A549 treated with DMSO at 1 μM for 4 hours (cell line): ENCODE measurements around the gene PAQR4. TPM values are rescaled to one million over a fixed set of nuclear protein-coding genes. Genes with fewer than 3 reads are reported as not detected.

Experiments used
- total RNA-seq: library from RNA; stranded (reverse); fragments of 200-300 nt; extraction: Qiagen RNA extraction; gene quantifications from 5 replicates; pipeline ENCODE4 v1.2.3, GENCODE V29; 2022; ENCODE audit warnings: low read depth

Gene PAQR4
- 34.1 to 44.1 TPM (median 38.0 TPM) in 5 replicates for total RNA-seq

DNA sequence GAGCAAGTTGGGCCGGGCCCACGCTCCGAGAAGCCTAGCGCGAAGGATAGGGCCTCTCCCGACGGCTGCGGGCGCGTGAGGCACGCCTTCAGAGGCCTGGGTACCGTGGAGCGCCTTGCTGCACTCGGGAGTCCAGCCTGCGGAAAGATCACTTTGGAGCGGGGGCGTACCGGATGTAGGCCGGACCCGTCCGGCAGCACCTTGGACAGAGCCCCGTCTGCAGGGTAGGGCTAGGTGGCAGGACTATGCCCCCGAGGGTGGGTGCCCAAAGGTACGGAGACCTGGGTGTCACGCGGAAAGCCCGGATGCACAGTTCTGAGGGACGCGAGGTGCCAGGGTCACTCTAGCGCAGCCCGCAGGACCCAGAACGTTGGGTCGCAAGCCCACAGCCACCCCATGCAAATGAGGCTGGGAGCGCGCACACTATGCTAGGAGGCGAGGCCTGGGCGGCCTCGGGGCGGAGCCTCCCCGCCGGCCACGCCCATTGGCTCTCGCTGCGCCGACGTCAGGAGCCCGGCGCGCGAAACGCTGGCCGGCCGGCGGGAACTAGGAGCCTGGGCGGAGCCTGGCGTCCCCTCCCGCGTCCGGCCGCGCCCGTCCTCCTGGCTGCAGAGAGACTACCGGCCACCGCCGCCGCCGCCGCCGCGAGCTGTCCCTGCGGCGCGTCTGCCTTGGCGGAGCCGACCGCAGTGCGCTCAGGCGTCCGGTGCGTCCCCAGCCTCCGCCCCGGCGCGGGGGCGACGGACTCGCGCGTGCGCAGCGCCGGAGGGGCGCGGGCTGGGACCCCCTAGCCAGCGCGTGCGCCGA, at the start of gene PAQR4:
Gene PAQR4, plus strand, starts transcription at position 611 of the 807 bp plus-strand sequence. CDS start 327 bp downstream, outside the sequence.

DNA sequence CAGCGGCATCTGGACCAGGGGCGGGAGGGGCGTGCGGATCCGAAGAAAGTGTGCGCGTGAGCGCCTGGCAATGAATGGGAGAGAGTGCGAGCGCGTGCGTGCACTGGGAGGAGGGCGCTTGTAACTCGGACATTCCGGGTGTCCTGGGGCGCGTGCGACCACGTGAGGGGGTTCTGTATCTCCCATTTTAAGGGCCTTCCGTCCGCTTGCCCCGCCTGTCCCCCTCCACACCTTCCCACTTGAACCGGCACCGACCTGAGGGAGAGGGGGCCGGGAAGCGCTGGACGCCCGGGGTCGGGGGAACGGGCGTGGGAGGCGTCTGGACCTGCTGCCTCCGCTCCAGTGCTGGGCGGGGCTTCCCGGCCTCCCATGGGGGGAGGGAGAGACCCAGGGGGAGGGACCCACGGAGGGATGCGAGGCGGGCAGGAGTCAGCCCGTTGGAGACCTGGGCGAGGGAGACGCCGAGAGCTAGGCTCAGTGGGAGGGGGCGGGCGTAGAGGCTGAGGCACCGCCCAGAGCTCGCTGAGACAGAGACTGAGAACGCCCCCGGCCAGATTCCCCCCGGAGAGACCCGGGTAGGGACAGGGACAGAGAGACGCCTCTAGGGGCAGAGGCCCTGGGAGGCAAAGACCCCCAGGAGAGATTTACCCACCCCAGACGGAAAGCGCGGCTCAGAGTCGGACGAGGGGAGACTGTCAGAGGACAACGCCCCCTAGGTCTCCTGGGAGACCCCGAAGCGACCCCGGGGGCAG, 5.2 kb upstream of the PAQR4 start, which contains the start of gene KREMEN2:
Gene KREMEN2, plus strand, starts transcription at position 553 of the 752 bp plus-strand sequence. CDS start 246 bp downstream, outside the sequence.

DNA sequence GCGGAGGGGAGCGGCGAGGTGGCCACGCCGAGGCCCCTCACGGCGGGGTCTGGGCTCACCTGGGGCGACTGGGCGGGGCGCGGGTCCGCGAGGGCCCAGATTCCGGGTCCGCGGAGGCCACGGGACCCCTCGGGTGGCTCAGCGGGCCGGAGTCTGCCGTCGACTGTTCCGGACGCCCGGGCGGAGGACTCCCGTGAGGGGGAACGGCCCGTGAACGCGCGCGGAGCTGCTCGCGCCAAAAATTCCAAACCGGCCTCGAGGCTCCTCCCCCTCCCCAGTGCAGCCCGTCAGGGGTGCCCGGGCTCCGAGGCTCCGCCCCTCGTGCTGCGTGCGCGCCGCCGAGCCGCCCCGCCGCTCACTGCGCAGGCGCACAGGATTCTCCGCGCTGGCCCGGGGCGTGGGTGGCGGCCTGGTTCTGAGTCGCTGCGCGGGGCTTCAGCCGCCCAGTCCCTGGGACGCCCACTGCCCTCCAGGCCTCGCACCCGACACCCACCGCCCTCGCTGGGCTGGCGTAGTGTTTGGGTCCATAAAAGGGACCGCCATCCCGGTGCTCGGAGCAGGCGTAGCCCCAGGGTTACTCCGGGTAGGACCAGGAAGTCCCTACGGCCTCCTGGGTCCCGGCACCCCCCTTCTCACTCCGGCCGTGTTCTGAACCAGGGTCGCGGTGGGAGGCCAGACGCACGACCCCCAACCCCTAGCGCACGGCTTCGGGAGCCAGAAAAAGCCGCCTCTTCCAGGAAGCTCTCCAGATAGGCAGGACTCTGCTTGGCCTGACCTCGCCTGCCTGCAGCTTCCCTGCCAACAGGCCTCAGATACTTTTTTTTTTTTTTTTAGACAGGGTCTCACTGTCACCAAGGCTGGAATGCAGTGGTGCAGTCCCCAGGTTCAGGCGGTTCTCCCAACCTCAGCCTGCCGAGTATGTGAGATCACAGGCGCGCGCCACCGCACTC, 11.4 kb downstream of the PAQR4 start, which contains the start of gene PKMYT1:
Gene PKMYT1, minus strand, starts transcription at position 220 of the 950 bp plus-strand sequence. CDS start 789 bp downstream, outside the sequence.

DNA sequence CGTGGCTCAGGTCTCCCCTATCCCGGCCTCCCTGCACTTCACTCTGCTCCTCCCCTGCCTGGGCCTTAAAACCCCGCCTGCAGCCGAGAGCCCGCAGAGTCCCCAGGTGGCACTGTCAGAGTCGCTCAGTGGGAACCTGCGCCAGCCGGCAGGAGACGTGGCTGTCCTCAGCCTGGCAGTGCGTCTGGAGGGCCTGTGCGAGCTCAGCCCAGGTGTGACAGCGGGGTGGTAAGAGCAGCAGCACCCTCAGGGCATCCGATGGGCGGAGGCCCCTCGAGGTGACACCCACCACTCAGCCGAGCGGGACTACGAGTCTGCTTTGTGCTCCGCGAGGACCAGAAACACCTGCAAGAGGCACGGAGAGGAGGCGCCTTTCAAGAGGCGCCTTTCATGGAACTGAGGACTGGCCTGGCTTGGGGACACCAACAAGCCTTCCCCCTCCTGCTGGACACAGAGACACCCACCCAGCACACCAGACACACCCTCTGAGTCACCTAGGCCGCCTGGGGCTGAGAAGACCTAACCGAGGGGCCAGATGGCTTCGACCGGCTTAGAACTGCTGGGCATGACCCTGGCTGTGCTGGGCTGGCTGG, 43.8 kb downstream of the PAQR4 start, which contains the start of gene CLDN9:
Gene CLDN9, plus strand, starts transcription at position 96 of the 593 bp plus-strand sequence. Its CDS starts 440 bp downstream, at position 536.

DNA sequence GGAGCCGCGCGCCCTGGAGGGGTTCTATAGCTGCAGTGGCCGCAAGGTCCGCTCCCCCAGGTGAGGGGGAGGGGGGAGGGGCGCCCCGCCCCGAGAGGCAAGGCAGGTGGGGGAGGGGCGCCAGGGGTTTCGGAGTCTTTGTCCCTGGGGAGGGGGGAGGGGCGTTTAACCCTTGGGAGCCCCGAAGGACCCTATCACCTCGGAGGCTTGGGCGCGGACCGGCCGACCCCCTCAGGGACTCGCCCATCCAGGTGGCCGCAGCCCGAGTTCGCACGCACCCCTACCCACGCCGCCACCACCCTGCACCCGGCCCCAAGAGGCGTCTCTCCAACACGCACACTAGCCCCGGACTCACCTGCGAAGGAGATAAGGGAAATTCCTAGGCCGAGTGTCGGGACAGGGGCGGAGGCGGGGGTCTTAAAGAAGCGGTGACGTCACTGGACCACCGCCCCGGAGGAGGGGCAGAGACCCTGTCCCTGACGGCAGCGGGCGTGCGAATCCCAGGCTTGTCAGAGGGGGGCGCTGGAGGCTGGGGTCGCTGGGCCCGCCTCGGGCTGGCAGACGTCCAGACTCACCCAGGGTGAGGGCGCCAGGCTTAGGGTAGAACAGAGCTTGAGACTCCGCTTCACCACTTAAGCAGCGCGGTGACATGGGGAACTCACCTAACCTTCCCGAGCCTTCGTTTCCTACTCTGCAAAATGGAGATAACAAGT, 48.8 kb downstream of the PAQR4 start, which contains the start of gene CLDN6:
Gene CLDN6, minus strand, starts transcription at position 390 of the 713 bp plus-strand sequence. CDS start 2,162 bp downstream, outside the sequence.

DNA sequence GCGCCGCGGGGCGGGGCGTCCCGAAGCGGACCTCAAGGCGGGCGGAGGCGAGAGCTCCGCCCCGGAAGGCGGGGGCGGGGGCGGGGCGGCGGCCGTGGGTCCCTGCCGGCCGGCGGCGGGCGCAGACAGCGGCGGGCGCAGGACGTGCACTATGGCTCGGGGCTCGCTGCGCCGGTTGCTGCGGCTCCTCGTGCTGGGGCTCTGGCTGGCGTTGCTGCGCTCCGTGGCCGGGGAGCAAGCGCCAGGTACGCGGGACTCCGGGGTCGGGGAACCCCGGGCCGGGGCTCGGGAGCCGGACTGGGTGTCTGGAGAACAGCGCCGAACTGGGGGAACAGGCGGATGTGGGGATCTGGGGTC, 51.1 kb downstream of the PAQR4 start, which contains the start of gene TNFRSF12A:
Gene TNFRSF12A, plus strand, starts transcription at position 122 of the 357 bp plus-strand sequence. Its CDS starts 30 bp downstream, at position 152.

Other genes with a start within 250 kb of the PAQR4 start
- 1.00 to 1.2 TPM (median 1.1 TPM) in 5 replicates for gene PRSS27, start 249.1 kb upstream of the PAQR4 start, total RNA-seq
- 310 to 452 TPM (median 397 TPM) in 5 replicates for gene SRRM2, start 216.7 kb upstream of the PAQR4 start, total RNA-seq
- gene ELOB, start 192.1 kb upstream of the PAQR4 start, total RNA-seq: 432 to 492 TPM (median 452 TPM) in 5 replicates
- gene PRSS33, start 181.8 kb upstream of the PAQR4 start, total RNA-seq: 0.12 TPM in 1 of 5 replicates, not detected in the others
- not detected in 5 replicates for gene PRSS41, start 170.9 kb upstream of the PAQR4 start, total RNA-seq
- gene PRSS21, start 152.1 kb upstream of the PAQR4 start, total RNA-seq: 0.11 to 0.39 TPM (median 0.14 TPM) in 4 of 5 replicates, not detected in the other
- gene ZG16B, start 139.0 kb upstream of the PAQR4 start, total RNA-seq: 0.46 to 1.3 TPM (median 0.69 TPM) in 5 replicates
- gene PRSS22, start 111.2 kb upstream of the PAQR4 start, total RNA-seq: 2.5 to 4.1 TPM (median 3.0 TPM) in 5 replicates
- 44.9 to 59.5 TPM (median 50.8 TPM) in 5 replicates for gene FLYWCH2, start 86.1 kb upstream of the PAQR4 start, total RNA-seq
- 20.1 to 29.5 TPM (median 27.2 TPM) in 5 replicates for gene FLYWCH1, start 57.4 kb upstream of the PAQR4 start, total RNA-seq
- 1.1 to 2.8 TPM (median 2.0 TPM) in 5 replicates for gene KREMEN2, start 5.1 kb upstream of the PAQR4 start, total RNA-seq
- gene PKMYT1, start 11.1 kb downstream of the PAQR4 start, total RNA-seq: 69.3 to 97.7 TPM (median 85.3 TPM) in 5 replicates
- 0.33 to 0.59 TPM (median 0.49 TPM) in 5 replicates for gene CLDN9, start 43.6 kb downstream of the PAQR4 start, total RNA-seq
- 0.17 to 0.82 TPM (median 0.40 TPM) in 5 replicates for gene CLDN6, start 48.8 kb downstream of the PAQR4 start, total RNA-seq
- 584 to 710 TPM (median 600 TPM) in 5 replicates for gene TNFRSF12A, start 51.0 kb downstream of the PAQR4 start, total RNA-seq
- 206 to 241 TPM (median 224 TPM) in 5 replicates for gene HCFC1R1, start 54.6 kb downstream of the PAQR4 start, total RNA-seq
- 24.1 to 38.0 TPM (median 33.0 TPM) in 5 replicates for gene THOC6, start 54.7 kb downstream of the PAQR4 start, total RNA-seq
- not detected in 5 replicates for gene BICDL2, start 67.6 kb downstream of the PAQR4 start, total RNA-seq
- gene MMP25, start 77.2 kb downstream of the PAQR4 start, total RNA-seq: 0.69 to 1.1 TPM (median 0.78 TPM) in 5 replicates
- 22.5 to 31.8 TPM (median 27.0 TPM) in 5 replicates for gene IL32, start 96.3 kb downstream of the PAQR4 start, total RNA-seq
- 0.08 TPM in 1 of 5 replicates, not detected in the others for gene ZSCAN10, start 129.9 kb downstream of the PAQR4 start, total RNA-seq
- gene ZNF205, start 143.2 kb downstream of the PAQR4 start, total RNA-seq: 10.9 to 15.0 TPM (median 12.1 TPM) in 5 replicates
- 8.2 to 13.3 TPM (median 11.1 TPM) in 5 replicates for gene ZNF213, start 165.7 kb downstream of the PAQR4 start, total RNA-seq
- gene OR1F1, start 218.9 kb downstream of the PAQR4 start, total RNA-seq: 0.44 to 0.59 TPM (median 0.53 TPM) in 5 replicates